A549 (cell line): Measurements from ENCODE around the gene EML1. TPM values are rescaled to one million over a fixed set of nuclear protein-coding genes. Genes with fewer than 3 reads are reported as not detected.

ENCODE experiments used
- ATAC-seq, 2 experiments: fragments of 200-7000 bp in 1 of 2; fragments of >200 bp in 1 of 2; cut with Nextera tagmentation in 1 of 2; cut with Tn5 transposase in 1 of 2; 3 replicates each; pipeline versions ENCODE4 v1.8.0 to v1.9.1; 2018 to 2020; ENCODE audit warnings: mild to moderate bottlenecking in 1 of 2, moderate library complexity in 1 of 2
- CTCF ChIA-PET: fragments of 300-600 bp; sonication (Branson Sonifier 250); formaldehyde crosslinking; extraction: SDS; loops from one replicate; lab custom pipeline; 2021; ENCODE audit warnings: antibody characterized with exemption, inconsistent platforms; lab: Yijun Ruan, JAX
- POLR2A ChIA-PET: fragments of 350-600 bp; formaldehyde crosslinking; extraction: SDS; loops from one replicate; lab custom pipeline; 2021; ENCODE audit warnings: antibody characterized with exemption, inconsistent platforms; lab: Yijun Ruan, JAX
- DNase-seq, 2 experiments: peaks; one replicate each; pipeline versions ENCODE4 v3.0.0 to v3.0.0-alpha.2; 2011 to 2016; ENCODE audit warnings: low read depth in 1 of 2, low spot score in 1 of 2
- FAIRE-seq: peaks from 2 replicates; lab custom pipeline; 2011; peaks lifted over from hg19 to GRCh38; lab: Jason Lieb, UNC
- H3K27ac ChIP-seq, 2 experiments: fragments of >200 bp; sonication (Bioruptor Twin); formaldehyde crosslinking; 3 replicates each; pipeline ENCODE4 v1.5.1; 2016 to 2017
- H3K4me1 ChIP-seq: fragments of >200 bp; sonication (Bioruptor Twin); formaldehyde crosslinking; 3 replicates; pipeline ENCODE4 v1.6.1; 2016
- H3K4me2 ChIP-seq: fragments of >200 bp; sonication (Bioruptor Twin); formaldehyde crosslinking; 3 replicates; pipeline ENCODE4 v1.6.1; 2016
- H3K4me3 ChIP-seq: fragments of >200 bp; sonication (Bioruptor Twin); formaldehyde crosslinking; 3 replicates; pipeline ENCODE4 v1.5.1; 2016
- H3K9me3 ChIP-seq: fragments of >200 bp; sonication (Bioruptor Twin); formaldehyde crosslinking; 3 replicates; pipeline ENCODE4 v1.6.1; 2016
- BHLHE40 ChIP-seq: IDR thresholded peaks from 2 replicates; pipeline ENCODE4 v1.6.1; 2012; ENCODE audit warnings: low read depth, low read length, inconsistent platforms
- CBX8 ChIP-seq: fragments of 200-600 bp; sonication (generic); IDR thresholded peaks from 2 replicates; pipeline ENCODE4 v1.6.1; 2016
- CHD4 ChIP-seq: fragments of 200-600 bp; sonication (generic); IDR thresholded peaks from 2 replicates; pipeline ENCODE4 v1.6.1; 2016; ENCODE audit warnings: antibody characterized with exemption, mild to moderate bottlenecking, borderline replicate concordance
- EHMT2 ChIP-seq: fragments of 200-600 bp; sonication (generic); IDR thresholded peaks from 2 replicates; pipeline ENCODE4 v1.6.1; 2016; ENCODE audit warnings: antibody characterized with exemption, low read depth, mild to moderate bottlenecking, moderate library complexity
- EP300 ChIP-seq, 2 experiments: fragments of >200 bp; sonication (Bioruptor Twin); formaldehyde crosslinking; IDR thresholded peaks; 2 replicates in 1 of 2; 3 replicates in 1 of 2; pipeline ENCODE4 v1.6.1; 2016 to 2017
- ESRRA ChIP-seq: fragments of 150-350 bp; IDR thresholded peaks from 2 replicates; pipeline ENCODE4 v1.6.1; 2014; ENCODE audit warnings: mild to moderate bottlenecking, low read length, borderline replicate concordance
- FOSL2 ChIP-seq, 2 experiments: fragments of 450-650 bp in 1 of 2; fragments of >200 bp in 1 of 2; sonication (Bioruptor Twin) in 1 of 2; formaldehyde crosslinking; IDR thresholded peaks; 2 replicates each; pipeline versions ENCODE4 v1.5.0 to v1.6.1; 2016 to 2020; ENCODE audit warnings: mild to moderate bottlenecking in 1 of 2, moderate library complexity in 1 of 2
- FOXS1 ChIP-seq: fragments of 250-450 bp; sonication (Bioruptor Pico); IDR thresholded peaks from 2 replicates; pipeline ENCODE4 v1.5.0; 2020; ENCODE audit warnings: mild to moderate bottlenecking, moderate library complexity
- GATA3 ChIP-seq: IDR thresholded peaks from 2 replicates; pipeline ENCODE4 v1.6.1; 2012; ENCODE audit warnings: borderline replicate concordance
- HDAC2 ChIP-seq: fragments of 200-600 bp; sonication (generic); IDR thresholded peaks from 2 replicates; pipeline ENCODE4 v1.6.1; 2016
- HEYL ChIP-seq: fragments of 250-450 bp; sonication (Bioruptor Pico); IDR thresholded peaks from 2 replicates; pipeline ENCODE4 v1.8.0; 2021; ENCODE audit warnings: mild to moderate bottlenecking, moderate library complexity
- HOXA7 ChIP-seq: fragments of 250-450 bp; sonication (Bioruptor Pico); IDR thresholded peaks from 2 replicates; pipeline ENCODE4 v1.5.0; 2020; ENCODE audit warnings: mild to moderate bottlenecking, moderate library complexity
- JUNB ChIP-seq: fragments of >200 bp; sonication (Bioruptor Twin); formaldehyde crosslinking; IDR thresholded peaks from 2 replicates; pipeline ENCODE4 v1.6.1; 2016
- MYC ChIP-seq: IDR thresholded peaks from 2 replicates; pipeline ENCODE4 v1.6.1; 2012; ENCODE audit warnings: mild to moderate bottlenecking, inconsistent platforms, low read length, improper control_type of control experiment, borderline replicate concordance
- NPAS2 ChIP-seq: fragments of 250-450 bp; sonication (Bioruptor Pico); IDR thresholded peaks from 2 replicates; pipeline ENCODE4 v1.8.0; 2022; ENCODE audit warnings: mild to moderate bottlenecking, moderate library complexity, borderline replicate concordance
- PHF8 ChIP-seq: fragments of 200-600 bp; sonication (generic); IDR thresholded peaks from 2 replicates; pipeline ENCODE4 v1.6.1; 2016; ENCODE audit warnings: low read depth, mild to moderate bottlenecking, antibody characterized with exemption, moderate library complexity, borderline replicate concordance
- SMC3 ChIP-seq: fragments of >200 bp; sonication (Bioruptor Twin); formaldehyde crosslinking; IDR thresholded peaks from 3 replicates; pipeline ENCODE4 v1.6.1; 2018; ENCODE audit warnings: inconsistent platforms
- SREBF2 ChIP-seq: fragments of 450-650 bp; IDR thresholded peaks from 2 replicates; pipeline ENCODE4 v1.6.1; 2014; ENCODE audit warnings: mild to moderate bottlenecking, moderate library complexity
- TFCP2L1 ChIP-seq: fragments of 250-450 bp; sonication (Bioruptor Pico); IDR thresholded peaks from 2 replicates; pipeline ENCODE4 v1.5.0; 2021; ENCODE audit warnings: mild to moderate bottlenecking
- TP53 ChIP-seq: fragments of 250-450 bp; sonication (Bioruptor Pico); IDR thresholded peaks from 2 replicates; pipeline ENCODE4 v1.5.0; 2021; ENCODE audit warnings: mild to moderate bottlenecking, moderate library complexity
- ZFP36 ChIP-seq: fragments of 450-650 bp; IDR thresholded peaks from 2 replicates; pipeline ENCODE4 v1.6.1; 2014; ENCODE audit warnings: borderline replicate concordance; ENCODE audit not compliant: partially characterized antibody
- WGBS: methylation state at CpG from one replicate; pipeline ENCODE4 v1.1.6; 2017; ENCODE audit errors: missing lambda C conversion rate; 5-methylcytosine and 5-hydroxymethylcytosine counted together
- polyA plus RNA-seq, 4 experiments: library from polyadenylated mRNA; depleted of rRNA in 3 of 4; stranded (reverse); fragments of >200 nt; fragmentation: RNase III in 1 of 4; extraction: RNeasy Plus Mini Kit Qiagen cat#74134 plus additional on column Dnase treatment in 1 of 4; gene quantifications; 2 replicates in 3 of 4; 3 replicates in 1 of 4; pipeline ENCODE4 v1.2.3, GENCODE V29; 2011 to 2017
- TF ChIP-seq, protein P1 (sequence below): IDR thresholded peaks from 2 replicates; pipeline ENCODE4 v1.6.1; 2012
- TF ChIP-seq, protein P2 (sequence below): fragments of 250-450 bp; sonication (Bioruptor Pico); IDR thresholded peaks from 2 replicates; pipeline ENCODE4 v1.5.0; 2021; ENCODE audit warnings: mild to moderate bottlenecking, moderate library complexity, borderline replicate concordance
- TF ChIP-seq, protein P3 (sequence below): IDR thresholded peaks from 2 replicates; pipeline ENCODE4 v1.6.1; 2012; ENCODE audit warnings: low read depth, borderline replicate concordance

Gene EML1
- polyA plus RNA-seq, 2 of the 4 experiments (the other 2 are of a cell fraction): 29.7 to 30.8 TPM

DNA sequence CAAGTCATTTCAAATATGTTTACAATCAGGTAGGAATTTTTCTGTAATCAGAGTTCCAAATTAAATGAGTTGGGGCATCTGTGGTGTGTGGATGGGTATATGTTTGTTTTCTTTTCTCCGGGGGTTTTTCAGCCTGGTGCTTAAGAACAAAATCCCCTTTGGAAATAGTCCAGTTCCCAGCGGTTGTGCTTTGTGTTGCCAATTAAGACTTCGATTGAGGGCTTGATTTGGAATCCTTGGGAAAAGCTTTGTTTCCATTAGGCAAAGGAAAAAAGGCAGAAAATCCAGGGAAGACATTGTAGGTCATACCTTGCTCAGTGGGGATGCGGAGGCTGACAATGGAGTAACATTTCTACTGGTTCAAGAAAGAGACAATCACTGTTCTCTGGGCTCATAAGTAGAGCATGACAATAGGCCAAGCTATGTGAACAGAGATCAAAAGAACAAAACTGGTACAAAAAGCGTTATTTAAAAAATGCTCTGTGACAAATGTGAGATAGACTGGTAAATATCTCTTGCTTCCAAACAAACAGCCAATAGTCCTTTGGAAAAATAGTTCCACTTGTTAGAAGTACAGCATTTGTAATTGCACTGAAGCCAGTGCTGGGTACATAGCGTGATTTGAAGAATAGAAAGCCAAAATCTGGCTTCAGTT, 79.7 kb downstream of the EML1 start:
- DNase-seq: no peak
- Histone ChIP-seq H3K4me1 (no peaks in the 10 kb centered on the region), H3K27ac (no peak overlapping the region), H3K4me3 (no peak overlapping the region), H3K4me2 (no peak overlapping the region), H3K9me3 (no peaks in the 10 kb centered on the region)
- CTCF ChIA-PET: interaction anchor here (0.6 to 1.2 kb wide), 4 partner anchors 13 to 355 kb away, joined by 3 read pairs; no protein-coding TSS in a partner anchor
- ATAC-seq: no peak
- POLR2A ChIA-PET: no interaction called here
- WGBS: 84% methylated on average over 6 of the region's 6 CpGs
- FAIRE-seq: no peak
- TF ChIP-seq, protein P1, sequence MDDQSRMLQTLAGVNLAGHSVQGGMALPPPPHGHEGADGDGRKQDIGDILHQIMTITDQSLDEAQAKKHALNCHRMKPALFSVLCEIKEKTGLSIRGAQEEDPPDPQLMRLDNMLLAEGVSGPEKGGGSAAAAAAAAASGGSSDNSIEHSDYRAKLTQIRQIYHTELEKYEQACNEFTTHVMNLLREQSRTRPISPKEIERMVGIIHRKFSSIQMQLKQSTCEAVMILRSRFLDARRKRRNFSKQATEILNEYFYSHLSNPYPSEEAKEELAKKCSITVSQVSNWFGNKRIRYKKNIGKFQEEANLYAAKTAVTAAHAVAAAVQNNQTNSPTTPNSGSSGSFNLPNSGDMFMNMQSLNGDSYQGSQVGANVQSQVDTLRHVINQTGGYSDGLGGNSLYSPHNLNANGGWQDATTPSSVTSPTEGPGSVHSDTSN: no peak
- no peak for TF ChIP-seq BHLHE40
- TF ChIP-seq JUNB: no peak
- no peak for TF ChIP-seq GATA3
- TF ChIP-seq, protein P2, sequence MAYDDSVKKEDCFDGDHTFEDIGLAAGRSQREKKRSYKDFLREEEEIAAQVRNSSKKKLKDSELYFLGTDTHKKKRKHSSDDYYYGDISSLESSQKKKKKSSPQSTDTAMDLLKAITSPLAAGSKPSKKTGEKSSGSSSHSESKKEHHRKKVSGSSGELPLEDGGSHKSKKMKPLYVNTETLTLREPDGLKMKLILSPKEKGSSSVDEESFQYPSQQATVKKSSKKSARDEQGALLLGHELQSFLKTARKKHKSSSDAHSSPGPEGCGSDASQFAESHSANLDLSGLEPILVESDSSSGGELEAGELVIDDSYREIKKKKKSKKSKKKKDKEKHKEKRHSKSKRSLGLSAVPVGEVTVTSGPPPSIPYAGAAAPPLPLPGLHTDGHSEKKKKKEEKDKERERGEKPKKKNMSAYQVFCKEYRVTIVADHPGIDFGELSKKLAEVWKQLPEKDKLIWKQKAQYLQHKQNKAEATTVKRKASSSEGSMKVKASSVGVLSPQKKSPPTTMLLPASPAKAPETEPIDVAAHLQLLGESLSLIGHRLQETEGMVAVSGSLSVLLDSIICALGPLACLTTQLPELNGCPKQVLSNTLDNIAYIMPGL (CRISPR knock-in tag): no peak
- TF ChIP-seq HEYL (CRISPR knock-in tag): no peak
- TF ChIP-seq NPAS2 (CRISPR knock-in tag): no peak
- no peak for TF ChIP-seq TFCP2L1 (CRISPR knock-in tag)
- TF ChIP-seq FOSL2 (IDR thresholded peaks at IDR 0.05): no peak
- no peak for TF ChIP-seq FOSL2 (CRISPR knock-in tag; IDR thresholded peaks at IDR 0.05)
- TF ChIP-seq EHMT2: no peak
- no peak for TF ChIP-seq CBX8
- TF ChIP-seq FOXS1 (CRISPR knock-in tag): no peak
- TF ChIP-seq, all 56 proteins: peak for 0

DNA sequence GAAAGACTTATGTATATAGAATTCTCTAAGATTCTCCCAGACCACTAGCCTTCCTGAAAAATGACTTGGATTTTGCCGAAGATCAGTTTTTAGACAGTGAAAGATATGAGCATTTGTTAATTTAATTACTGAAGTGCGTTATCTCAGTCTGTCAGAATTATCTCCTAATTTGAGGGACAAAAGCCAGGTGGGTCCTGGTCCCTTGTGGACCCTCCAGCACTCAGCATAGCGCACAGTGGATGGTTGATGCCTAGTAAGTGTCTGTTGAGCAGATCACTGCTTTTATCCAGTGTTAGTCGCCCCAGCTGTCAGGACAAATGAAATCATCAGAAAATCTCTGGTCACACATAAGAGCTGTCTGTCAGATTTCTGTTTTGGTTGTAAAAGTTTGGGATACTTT, 80.4 kb downstream of the EML1 start:
- ChIA-PET POLR2A (no interaction called here), CTCF (interaction anchor here (1.0 to 1.5 kb wide), 5 partner anchors 11 to 356 kb away, joined by 3 to 5 read pairs (median 4); no protein-coding TSS in a partner anchor)
- no peak overlapping the region for H3K27ac ChIP-seq
- FAIRE-seq (no peak), ATAC-seq (no peak), DNase-seq (no peak)
- no peak for TF ChIP-seq HDAC2
- TF ChIP-seq TFCP2L1 (CRISPR knock-in tag): no peak
- TF ChIP-seq PHF8: no peak
- no peak for TF ChIP-seq ESRRA
- no peak for TF ChIP-seq HOXA7 (CRISPR knock-in tag)
- TF ChIP-seq SREBF2: no peak
- TF ChIP-seq EP300 (IDR thresholded peaks at IDR 0.05): no peak
- TF ChIP-seq SMC3: no peak
- TF ChIP-seq TP53 (CRISPR knock-in tag): no peak
- TF ChIP-seq MYC: no peak
- TF ChIP-seq CHD4: no peak
- no peak for TF ChIP-seq HEYL (CRISPR knock-in tag)
- no peak for TF ChIP-seq ZFP36
- TF ChIP-seq, protein P3, sequence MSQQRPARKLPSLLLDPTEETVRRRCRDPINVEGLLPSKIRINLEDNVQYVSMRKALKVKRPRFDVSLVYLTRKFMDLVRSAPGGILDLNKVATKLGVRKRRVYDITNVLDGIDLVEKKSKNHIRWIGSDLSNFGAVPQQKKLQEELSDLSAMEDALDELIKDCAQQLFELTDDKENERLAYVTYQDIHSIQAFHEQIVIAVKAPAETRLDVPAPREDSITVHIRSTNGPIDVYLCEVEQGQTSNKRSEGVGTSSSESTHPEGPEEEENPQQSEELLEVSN: no peak
- H3K9me3 ChIP-seq: no peaks in the 10 kb centered on the region
- H3K4me2 ChIP-seq: no peak overlapping the region
- H3K4me1 ChIP-seq: no peaks in the 10 kb centered on the region; the same call in 2 of the 3 replicates
- 95% methylated on average over 4 of the region's 4 CpGs for WGBS
- H3K4me3 ChIP-seq: no peak overlapping the region
